Thyroid gland (tissue), 4 donors: ENCODE data around the gene CEP19. TPM values are rescaled to one million over a fixed set of nuclear protein-coding genes. Genes with fewer than 3 reads are reported as not detected.
"Not testable (repeated sequence)": the region's sequence is repeated elsewhere in the genome, so short reads cannot be mapped to it uniquely, and the experiment has no call there.

Source experiments
- DNase-seq, 2 donors: peaks; one replicate each; pipeline ENCODE4 v3.0.0-alpha.2; 2019
- H3K27ac ChIP-seq, 3 donors: fragments of 200-600 bp; sonication (generic); 1 replicate in 2 of 3; 2 replicates in 1 of 3; pipeline ENCODE4 v1.5.1; 2016 to 2019; ENCODE audit warnings: mild to moderate bottlenecking in 1 of 3, moderate library complexity in 1 of 3
- H3K27me3 ChIP-seq: fragments of 200-600 bp; sonication (generic); one replicate; pipeline ENCODE4 v1.5.1; 2019
- H3K36me3 ChIP-seq, 2 donors: fragments of 200-600 bp; sonication (generic); one replicate each; pipeline ENCODE4 v1.5.1; 2016 to 2019
- H3K4me1 ChIP-seq, 2 donors: fragments of 200-600 bp; sonication (generic); one replicate each; pipeline ENCODE4 v1.5.1; 2017 to 2019
- H3K4me3 ChIP-seq, 3 donors: fragments of 200-600 bp; sonication (generic); replicated peaks in 1 of 3; 1 replicate in 2 of 3; 2 replicates in 1 of 3; pipeline ENCODE4 v1.5.1; 2016; ENCODE audit warnings: mild to moderate bottlenecking in 1 of 3
- H3K9me3 ChIP-seq: fragments of 200-600 bp; sonication (generic); one replicate; pipeline ENCODE4 v1.5.1; 2017
- CTCF ChIP-seq, 6 experiments: fragments of 200-600 bp in 3 of 6; fragments of 450-650 bp in 3 of 6; sonication (generic) in 3 of 6; IDR thresholded peaks; one replicate each; pipeline ENCODE4 v1.5.1; 2016 to 2019; ENCODE audit warnings: antibody characterized with exemption in 6 of 6, mild to moderate bottlenecking in 2 of 6, inconsistent platforms in 1 of 6, moderate library complexity in 1 of 6
- POLR2A ChIP-seq, 2 donors: fragments of 450-650 bp; IDR thresholded peaks; one replicate each; pipeline ENCODE4 v1.6.1; 2017; ENCODE audit warnings: antibody characterized with exemption in 2 of 2, mild to moderate bottlenecking in 2 of 2, moderate library complexity in 1 of 2
- WGBS, 2 donors: methylation state at CpG; one replicate each; pipeline ENCODE4 v1.1.5; 2017; 5-methylcytosine and 5-hydroxymethylcytosine counted together
- intact Hi-C: fragments of 100-400 bp; cut with DNase I; formaldehyde crosslinking; loops from one replicate; pipeline ENCODE4 v1.15.1; 2023
- total RNA-seq, 4 donors: library from RNA; depleted of rRNA; stranded (reverse); fragments of >200 nt; gene quantifications; one replicate each; pipeline ENCODE4 v1.2.3, GENCODE V29; 2016

CEP19 gene
- total RNA-seq, 4 donors from 2014 or later: 1.2 to 5.2 (median 3.8) TPM

GRCh38 chr3:196753201-196753600 lies 41.2 kb upstream of the CEP19 start:
- Histone ChIP-seq H3K36me3 (no peaks in the 10 kb centered on the region), H3K4me3 (no peak overlapping the region), H3K4me1 (no peaks in the 10 kb centered on the region), H3K27ac (no peak overlapping the region), H3K27me3 (no peaks in the 10 kb centered on the region), H3K9me3 (no peaks in the 10 kb centered on the region)
- DNase-seq: no peak
- intact Hi-C loops: no loop called here
- TF ChIP-seq CTCF (IDR thresholded peaks at IDR 0.05): no peak
- WGBS, 2 donors: 97 to 98% methylated on average over 8 of the region's 8 CpGs

GRCh38 chr3:196749125-196749524 lies 37.1 kb upstream of the CEP19 start:
- 86 to 94% methylated on average over 8 of the region's 8 CpGs for WGBS, 2 donors
- TF ChIP-seq CTCF (IDR thresholded peaks at IDR 0.05) (no peak), POLR2A (IDR thresholded peaks at IDR 0.05) (no peak)
- intact Hi-C loops: no loop called here
- Histone ChIP-seq H3K4me3 (no peak overlapping the region), H3K36me3 (no peaks in the 10 kb centered on the region), H3K9me3 (no peaks in the 10 kb centered on the region), H3K27me3 (no peaks in the 10 kb centered on the region), H3K4me1 (no peaks in the 10 kb centered on the region), H3K27ac (no peak overlapping the region)
- DNase-seq: no peak

GRCh38 chr3:196743569-196743968 lies 31.5 kb upstream of the CEP19 start:
- H3K9me3 ChIP-seq, DNase-seq, H3K27me3 ChIP-seq, H3K4me3 ChIP-seq, H3K36me3 ChIP-seq, intact Hi-C loops, H3K27ac ChIP-seq: not testable (repeated sequence)
- H3K4me1 ChIP-seq: peaks cover 7 to 15% of the 10 kb centered on the region in 2 donors
- 93 to 95% methylated on average over 10 of the region's 10 CpGs for WGBS, 2 donors

- intact Hi-C loops: no loop called here
- Histone ChIP-seq H3K9me3 (no peaks in the 10 kb centered on the region), H3K27me3 (no peaks in the 10 kb centered on the region), H3K4me1 (peaks cover 7 to 15% of the 10 kb centered on the region in 2 donors), H3K27ac (peak overlapping the region; percentile 76 to 93 (median 93)), H3K4me3 (peak overlapping the region in 1 of 3 donors; percentile 73), H3K36me3 (no peaks in the 10 kb centered on the region)
- TF ChIP-seq CTCF (IDR thresholded peaks at IDR 0.05) (no peak), POLR2A (IDR thresholded peaks at IDR 0.05) (no peak)
- WGBS, 2 donors: 32 to 37% methylated on average over 5 of the region's 5 CpGs
- no peak for DNase-seq
Measured at GRCh38 chr3:196741249-196741889, 29.3 kb upstream of the CEP19 start.

- no peak for TF ChIP-seq CTCF (IDR thresholded peaks at IDR 0.05)
- TF ChIP-seq POLR2A (IDR thresholded peaks at IDR 0.05): peak in 1 of 2 donors; percentile 4
- Histone ChIP-seq H3K9me3 (no peaks in the 10 kb centered on the region), H3K27ac (peak overlapping the region; percentile 76 to 93 (median 93)), H3K4me1 (peaks cover 7 to 15% of the 10 kb centered on the region in 2 donors), H3K36me3 (no peaks in the 10 kb centered on the region), H3K27me3 (no peaks in the 10 kb centered on the region), H3K4me3 (peak overlapping the region; percentile 18 to 99 (median 73))
- 1% methylated on average over 30 of the region's 30 CpGs for WGBS, 2 donors
- DNase-seq: peak in 1 of 2 donors; percentile 43
- intact Hi-C loops: no loop called here
Measured at GRCh38 chr3:196740481-196741248, 28.6 kb upstream of the CEP19 start.
